K562 (cell line): Measurements from ENCODE around the gene ZNF547. TPM values are rescaled to one million over a fixed set of nuclear protein-coding genes. Genes with fewer than 3 reads are reported as not detected.

Experiments used
- ARID1B ChIP-seq: fragments of 450-650 bp; IDR thresholded peaks from 2 replicates; pipeline ENCODE4 v1.6.1; 2016; ENCODE audit warnings: antibody characterized with exemption, mild to moderate bottlenecking, inconsistent platforms
- E2F3 ChIP-seq: fragments of 250-450 bp; sonication (Bioruptor Pico); IDR thresholded peaks from 2 replicates; pipeline ENCODE4 v1.4.0; 2020; ENCODE audit warnings: mild to moderate bottlenecking
- FOS ChIP-seq: IDR thresholded peaks from 3 replicates; pipeline ENCODE4 v1.6.1; 2011; ENCODE audit not compliant: insufficient read length; ENCODE audit errors: extremely low read depth
- HMGN3 ChIP-seq: IDR thresholded peaks from 2 replicates; pipeline ENCODE4 v1.6.1; 2011; ENCODE audit warnings: borderline replicate concordance, low read depth, mild to moderate bottlenecking, mixed read lengths, low read length; ENCODE audit not compliant: insufficient read length; ENCODE audit errors: extremely low read depth
- KHSRP ChIP-seq: fragments of 450-650 bp; IDR thresholded peaks from 2 replicates; pipeline ENCODE4 v1.6.1; 2017
- LEF1 ChIP-seq: fragments of 450-650 bp; IDR thresholded peaks from 2 replicates; pipeline ENCODE4 v1.6.1; 2016; ENCODE audit warnings: mild to moderate bottlenecking
- MAFG ChIP-seq: fragments of 450-650 bp; conservative IDR thresholded peaks from 2 replicates; pipeline ENCODE4 v1.6.1; 2016; ENCODE audit warnings: missing genetic modification characterization, missing compliant biosample characterization
- MCM2 ChIP-seq: fragments of 450-650 bp; IDR thresholded peaks from 2 replicates; pipeline ENCODE4 v1.6.1; 2017; ENCODE audit warnings: low read depth, mild to moderate bottlenecking
- MYC ChIP-seq, 2 experiments: fragments of 250-450 bp in 1 of 2; sonication (Bioruptor Pico) in 1 of 2; IDR thresholded peaks; 2 replicates each; pipeline versions ENCODE4 v1.5.1 to v1.6.1; 2012 to 2021; ENCODE audit warnings: low read depth in 2 of 2, borderline replicate concordance in 1 of 2, improper control_type of control experiment in 1 of 2, low read length in 1 of 2, mild to moderate bottlenecking in 1 of 2, moderate library complexity in 1 of 2
- NCOA1 ChIP-seq: fragments of 450-650 bp; IDR thresholded peaks from 2 replicates; pipeline ENCODE4 v1.6.1; 2016; ENCODE audit warnings: low read depth
- NFIC ChIP-seq: fragments of 450-650 bp; IDR thresholded peaks from 2 replicates; pipeline ENCODE4 v1.6.1; 2017; ENCODE audit warnings: mild to moderate bottlenecking, inconsistent platforms
- NR0B1 ChIP-seq: fragments of 450-650 bp; IDR thresholded peaks from one replicate; pipeline ENCODE4 v1.6.1; 2018; ENCODE audit warnings: mild to moderate bottlenecking, moderate library complexity; ENCODE audit not compliant: partially characterized antibody
- PATZ1 ChIP-seq: fragments of 250-450 bp; sonication (Bioruptor Pico); IDR thresholded peaks from 2 replicates; pipeline ENCODE4 v1.5.0; 2020; ENCODE audit warnings: mild to moderate bottlenecking, borderline replicate concordance
- PKNOX1 ChIP-seq: fragments of 450-650 bp; IDR thresholded peaks from 2 replicates; pipeline ENCODE4 v1.6.1; 2016
- SAFB ChIP-seq: fragments of 200-400 bp; formaldehyde crosslinking; IDR thresholded peaks from 2 replicates; pipeline ENCODE4 v1.6.1; 2017; ENCODE audit warnings: low read depth, low read length, borderline replicate concordance
- SIN3B ChIP-seq: fragments of 450-650 bp; IDR thresholded peaks from 2 replicates; pipeline ENCODE4 v1.6.1; 2017; ENCODE audit warnings: low read depth, mild to moderate bottlenecking, moderate library complexity
- SP1 ChIP-seq: sonication (generic); formaldehyde crosslinking; IDR thresholded peaks from 2 replicates; pipeline ENCODE4 v1.8.1; 2022; ENCODE audit warnings: mild to moderate bottlenecking, missing genetic modification reagents
- TOE1 ChIP-seq, 2 experiments: fragments of 450-650 bp in 1 of 2; sonication (generic) in 1 of 2; formaldehyde crosslinking in 1 of 2; IDR thresholded peaks; 2 replicates each; pipeline versions ENCODE4 v1.7.1 to v1.8.0; 2016 to 2022; ENCODE audit warnings: borderline replicate concordance in 2 of 2, mild to moderate bottlenecking in 2 of 2, antibody characterized with exemption in 1 of 2, inconsistent platforms in 1 of 2, low read depth in 1 of 2, missing genetic modification reagents in 1 of 2, moderate library complexity in 1 of 2
- ZNF174 ChIP-seq: fragments of 250-450 bp; sonication (Bioruptor Pico); IDR thresholded peaks from 2 replicates; pipeline ENCODE4 v1.4.0; 2020; ENCODE audit warnings: mild to moderate bottlenecking
- ZNF212 ChIP-seq: fragments of 450-650 bp; formaldehyde crosslinking; IDR thresholded peaks from 2 replicates; pipeline ENCODE4 v1.4.0; 2020; ENCODE audit warnings: mild to moderate bottlenecking
- polyA plus RNA-seq, 8 experiments: library from polyadenylated mRNA; depleted of rRNA in 4 of 8; stranded (reverse) in 5 of 8; unstranded in 3 of 8; fragments of >200 nt; fragmentation: Nextera tagmentation in 2 of 8; fragmentation: Illumina TruSeq in 1 of 8; extraction: Ambion mirVana in 2 of 8; extraction: Trizol in 1 of 8; gene quantifications; 2 replicates each; pipeline versions ENCODE4 v1.2.1 to v1.2.3, GENCODE V29; 2011 to 2014; ENCODE audit warnings: inconsistent platforms in 1 of 8, missing spikeins in 1 of 8
- total RNA-seq, 7 experiments: library from RNA; depleted of rRNA in 6 of 7; stranded (reverse); fragments of >200 nt in 6 of 7; fragmentation: Illumina TruSeq in 2 of 7; extraction: Trizol in 2 of 7; gene quantifications; 2 replicates each; pipeline versions ENCODE4 v1.2.1 to v1.2.3, GENCODE V29; 2011 to 2021; ENCODE audit warnings: low replicate concordance in 1 of 7
- TF ChIP-seq, protein P1 (sequence below): fragments of 250-450 bp; sonication (Bioruptor Pico); IDR thresholded peaks from 2 replicates; pipeline ENCODE4 v1.8.0; 2022; ENCODE audit warnings: moderate library complexity, mild to moderate bottlenecking, inconsistent platforms

The ZNF547 gene
- total and polyA plus RNA-seq, 9 of the 15 experiments (the other 6 are each of a cell fraction or from before 2014, with no cell fraction given): 0.03 to 0.96 (median 0.30) TPM

DNA sequence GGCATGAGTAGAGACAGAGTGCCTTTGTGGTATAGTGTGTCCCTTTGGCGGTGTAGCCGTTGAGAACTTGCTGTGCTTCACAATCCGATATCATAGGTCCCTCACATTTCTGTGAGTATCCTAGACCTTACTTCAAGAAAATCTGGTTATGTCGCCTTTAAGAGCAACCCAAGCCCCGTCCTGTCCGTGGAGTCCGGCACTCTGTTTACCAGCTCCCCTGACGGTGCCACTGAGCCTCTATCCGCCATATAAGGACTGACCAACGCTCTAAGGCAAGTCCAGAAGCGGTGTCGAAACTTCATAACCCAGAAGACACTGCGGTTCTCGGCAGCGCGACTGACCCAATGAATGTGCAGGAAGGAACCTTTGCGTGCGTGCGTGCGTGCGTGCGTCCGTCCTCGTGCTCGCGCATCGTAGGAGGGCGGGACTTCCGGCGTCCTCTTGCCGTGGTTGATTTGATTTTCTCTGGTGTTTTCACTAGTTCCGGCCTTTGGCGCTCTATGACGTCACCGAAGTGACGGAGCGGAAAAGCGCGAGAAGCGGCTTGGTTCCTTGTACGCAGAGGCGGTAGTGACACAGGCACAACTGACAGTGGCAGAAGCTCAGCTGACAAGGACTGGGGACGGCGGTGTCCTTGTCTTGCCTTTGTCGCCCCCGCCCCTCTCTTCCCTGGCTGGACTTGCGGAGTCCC, at the start of gene ZNF547, which contains the start of gene TRAPPC2B (continued):
- no peak for TF ChIP-seq SIN3B
- peak; percentile 84 for TF ChIP-seq NCOA1
- no peak for TF ChIP-seq PATZ1 (CRISPR knock-in tag)
- TF ChIP-seq E2F3 (CRISPR knock-in tag): no peak
- TF ChIP-seq MAFG (tag): no peak
- TF ChIP-seq ARID1B: no peak
- TF ChIP-seq, protein P1, sequence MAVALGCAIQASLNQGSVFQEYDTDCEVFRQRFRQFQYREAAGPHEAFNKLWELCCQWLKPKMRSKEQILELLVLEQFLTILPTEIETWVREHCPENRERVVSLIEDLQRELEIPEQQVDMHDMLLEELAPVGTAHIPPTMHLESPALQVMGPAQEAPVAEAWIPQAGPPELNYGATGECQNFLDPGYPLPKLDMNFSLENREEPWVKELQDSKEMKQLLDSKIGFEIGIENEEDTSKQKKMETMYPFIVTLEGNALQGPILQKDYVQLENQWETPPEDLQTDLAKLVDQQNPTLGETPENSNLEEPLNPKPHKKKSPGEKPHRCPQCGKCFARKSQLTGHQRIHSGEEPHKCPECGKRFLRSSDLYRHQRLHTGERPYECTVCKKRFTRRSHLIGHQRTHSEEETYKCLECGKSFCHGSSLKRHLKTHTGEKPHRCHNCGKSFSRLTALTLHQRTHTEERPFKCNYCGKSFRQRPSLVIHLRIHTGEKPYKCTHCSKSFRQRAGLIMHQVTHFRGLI (CRISPR knock-in tag): no peak
- TF ChIP-seq FOS: no peak
- TF ChIP-seq SAFB: no peak
- no peak for TF ChIP-seq LEF1
- peak; percentile 39; the same call in 1 of the 2 replicates for TF ChIP-seq SP1 (CRISPR knock-in tag)
- peak; percentile 45 for TF ChIP-seq MYC (IDR thresholded peaks at IDR 0.05; ENCODE audit: low read depth, low read length)
- no peak for TF ChIP-seq MYC (CRISPR knock-in tag; IDR thresholded peaks at IDR 0.05; ENCODE audit: borderline replicate concordance, low read depth)
- peak; percentile 67 for TF ChIP-seq KHSRP
- no peak for TF ChIP-seq TOE1 (IDR thresholded peaks at IDR 0.05; ENCODE audit: borderline replicate concordance)
- no peak for TF ChIP-seq TOE1 (CRISPR knock-in tag; IDR thresholded peaks at IDR 0.05; ENCODE audit: borderline replicate concordance, low read depth)
- TF ChIP-seq ZNF174 (CRISPR knock-in tag): no peak
- no peak for TF ChIP-seq MCM2
- TF ChIP-seq NFIC: no peak
- peak; percentile 67 for TF ChIP-seq PKNOX1
- no peak for TF ChIP-seq HMGN3
- no peak for TF ChIP-seq NR0B1
- no peak for TF ChIP-seq ZNF212 (CRISPR knock-in tag)
